GM18511 (cell line): ENCODE results near the gene PPP2R5B.
"Not testable (repeated sequence)": the region's sequence is repeated elsewhere in the genome, so short reads cannot be mapped to it uniquely, and the experiment has no call there.

Experiments used
- ATAC-seq: cut with Tn5 transposase; IDR thresholded peaks from one replicate; pipeline ENCODE4 v1.9.1; 2021; ENCODE audit warnings: mild to moderate bottlenecking, moderate library complexity; ENCODE audit not compliant: unreplicated experiment

Gene PPP2R5B

DNA sequence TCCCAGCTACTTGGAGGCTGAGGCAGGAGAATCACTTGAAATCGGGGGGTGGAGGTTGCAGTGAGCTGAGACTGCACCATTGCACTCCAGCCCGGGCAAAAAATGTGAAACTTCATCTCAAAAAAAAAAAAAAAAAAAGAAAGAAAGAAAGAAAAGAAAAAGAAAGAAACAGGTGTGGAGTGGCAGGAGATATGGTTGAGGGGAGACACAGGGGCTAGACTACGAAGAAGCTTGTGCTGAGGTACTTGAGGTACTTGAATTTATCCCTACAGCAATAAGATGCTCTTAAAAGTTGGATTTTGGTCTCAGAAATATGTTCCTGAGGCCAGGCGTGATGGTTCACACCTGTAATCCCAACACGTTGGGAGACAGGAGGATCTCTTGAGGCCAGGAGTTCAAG lies 49.6 kb downstream of the PPP2R5B start:
- no peak for ATAC-seq

GRCh38 chr11:64976651-64977050 lies 52.2 kb downstream of the PPP2R5B start:
- no peak for ATAC-seq

DNA sequence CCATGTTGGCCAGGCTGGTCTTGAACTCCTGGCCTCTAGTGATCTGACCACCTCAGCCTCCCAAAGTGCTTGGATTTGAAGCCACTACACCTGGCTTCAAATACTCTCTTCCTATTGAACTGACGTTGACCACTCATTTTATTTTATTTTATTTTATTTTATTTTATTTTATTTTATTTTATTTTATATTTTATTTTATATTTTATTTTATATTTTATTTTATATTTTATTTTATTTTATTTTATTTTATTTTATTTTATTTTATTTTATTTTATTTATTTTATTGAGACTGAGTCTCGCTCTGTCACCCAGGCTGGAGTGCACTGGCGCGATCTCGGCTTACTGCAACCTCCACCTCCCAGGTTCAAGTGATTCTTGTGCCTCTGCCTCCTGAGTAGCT lies 58.9 kb downstream of the PPP2R5B start:
- ATAC-seq: not testable (repeated sequence)
